GM12873 (cell line): Measurements from ENCODE around the gene ATP2C2.

ENCODE experiments used
- CTCF ChIP-seq: IDR thresholded peaks from 2 replicates; pipeline ENCODE4 v1.5.1; 2012; ENCODE audit warnings: low read depth, mild to moderate bottlenecking, moderate library complexity, low read length, control low read depth; ENCODE audit not compliant: insufficient read depth; ENCODE audit errors: missing control alignments

ATP2C2 gene

DNA sequence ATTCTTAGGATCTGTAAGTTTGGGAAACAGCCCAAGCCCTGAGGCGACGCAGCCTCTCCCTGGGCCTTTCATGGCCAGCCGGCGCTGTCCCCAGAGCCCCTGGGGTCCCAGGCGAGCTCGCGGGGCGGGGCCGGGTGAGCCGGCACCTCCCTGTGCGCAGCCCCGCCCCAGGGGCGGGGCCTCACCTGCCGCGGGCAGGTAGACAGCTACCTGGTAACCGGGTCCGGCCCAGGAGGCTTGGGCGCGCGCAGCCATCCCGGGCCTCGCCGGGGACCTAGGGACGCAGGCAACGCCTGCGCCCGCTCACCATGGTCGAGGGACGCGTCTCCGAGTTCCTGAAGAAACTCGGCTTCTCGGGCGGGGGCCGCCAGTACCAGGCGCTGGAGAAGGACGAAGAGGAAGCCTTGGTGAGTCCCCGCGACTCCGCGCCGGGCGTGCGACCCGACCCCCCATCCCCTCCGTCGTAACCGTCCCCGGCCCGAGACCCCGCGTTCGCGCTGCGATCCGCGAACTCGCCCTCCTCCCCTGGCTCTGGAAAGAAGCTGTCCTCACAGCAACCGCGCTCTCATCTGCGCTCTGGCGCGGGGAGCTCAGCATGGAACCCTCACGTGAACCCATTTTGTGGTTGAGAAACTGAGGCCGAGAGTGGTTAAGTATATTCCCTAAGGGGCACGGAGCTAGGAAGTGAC, at the start of gene ATP2C2:
Gene ATP2C2 (plus strand): TSS at position 231 of the 689 bp plus-strand sequence. CDS start 78 bp downstream, at position 309.
- TF ChIP-seq CTCF = no peak

GRCh38 chr16:84319146-84319760, 49.1 kb upstream of the ATP2C2 start:
- TF ChIP-seq CTCF = no peak

- no peak for TF ChIP-seq CTCF
Observed at GRCh38 chr16:84320511-84320910, 47.8 kb upstream of the ATP2C2 start.

DNA sequence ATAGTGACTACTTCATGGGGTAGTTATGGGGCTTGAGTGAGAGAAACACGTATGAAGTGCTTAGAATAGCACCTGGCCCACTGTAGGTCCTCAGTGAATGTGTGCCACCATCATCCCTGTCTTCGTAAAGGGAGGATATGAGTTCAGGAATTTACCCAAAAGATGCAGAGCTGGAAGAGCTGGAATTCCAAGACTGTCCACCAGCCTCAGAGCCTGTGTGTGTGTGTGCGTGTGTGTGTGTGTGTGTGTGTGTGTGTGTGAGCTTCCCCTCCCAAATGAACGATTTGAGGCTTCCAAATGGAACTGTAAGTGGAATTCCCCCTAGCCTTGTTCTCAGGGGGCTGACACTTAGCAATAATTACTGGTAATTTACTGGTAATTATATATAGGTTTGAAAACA, 46.4 kb upstream of the ATP2C2 start:
- TF ChIP-seq CTCF = no peak

- no peak for TF ChIP-seq CTCF
Observed at GRCh38 chr16:84322749-84323148, 45.6 kb upstream of the ATP2C2 start.

DNA sequence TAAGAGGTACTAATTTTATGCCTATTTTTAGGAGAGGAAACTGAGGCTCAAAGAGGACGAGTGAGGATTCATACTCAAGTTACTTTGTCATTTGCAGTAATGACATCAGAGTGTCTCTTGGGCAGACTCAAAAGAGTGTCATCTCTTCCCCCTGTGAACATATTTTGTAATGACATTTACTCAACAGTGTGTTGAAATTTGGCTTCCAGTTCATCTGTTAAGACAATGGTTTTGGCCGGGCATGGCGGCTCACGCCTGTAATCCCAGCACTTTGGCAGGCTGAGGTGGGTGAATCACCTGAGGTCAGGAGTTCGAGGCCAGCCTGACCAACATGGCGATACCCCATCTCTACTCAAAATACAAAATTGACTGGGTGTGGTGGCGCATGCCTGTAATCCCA, 44.7 kb upstream of the ATP2C2 start:
- no peak for TF ChIP-seq CTCF

- TF ChIP-seq CTCF = no peak
Observed at GRCh38 chr16:84324434-84325262, 43.7 kb upstream of the ATP2C2 start.
